NT2/D1 (cell line): Measurements from ENCODE around the gene KRTAP10-2.
"Not testable (repeated sequence)": the region's sequence is repeated elsewhere in the genome, so short reads cannot be mapped to it uniquely, and the experiment has no call there.

Experiments
- DNase-seq: peaks from one replicate; pipeline ENCODE4 v3.0.0-alpha.2; 2011; ENCODE audit warnings: low read depth, low spot score
- H3K27me3 ChIP-seq: 2 replicates; pipeline ENCODE4 v1.6.0; 2011; ENCODE audit warnings: mild to moderate bottlenecking; ENCODE audit not compliant: insufficient read length, insufficient read depth
- H3K36me3 ChIP-seq: 2 replicates; pipeline ENCODE4 v1.6.1; 2011; ENCODE audit warnings: mild to moderate bottlenecking, low read length, mixed read lengths; ENCODE audit not compliant: insufficient read depth, insufficient read length
- H3K4me1 ChIP-seq: 2 replicates; pipeline ENCODE4 v1.5.1; 2011; ENCODE audit not compliant: insufficient read depth, insufficient read length
- H3K4me3 ChIP-seq: 2 replicates; pipeline ENCODE4 v1.5.1; 2011; ENCODE audit warnings: low read depth; ENCODE audit not compliant: insufficient read length
- H3K9ac ChIP-seq: 2 replicates; pipeline ENCODE4 v1.6.0; 2011; ENCODE audit warnings: low read depth; ENCODE audit not compliant: insufficient read length
- H3K9me3 ChIP-seq: 2 replicates; pipeline ENCODE4 v1.5.1; 2011; ENCODE audit warnings: mild to moderate bottlenecking, low read length; ENCODE audit not compliant: insufficient read depth
- SUZ12 ChIP-seq: IDR thresholded peaks from 2 replicates; pipeline ENCODE4 v1.6.1; 2011; ENCODE audit not compliant: insufficient read length, insufficient read depth; ENCODE audit errors: extremely low read depth
- YY1 ChIP-seq: IDR thresholded peaks from 2 replicates; pipeline ENCODE4 v1.6.1; 2011; ENCODE audit not compliant: insufficient read length, insufficient read depth
- ZNF274 ChIP-seq: IDR thresholded peaks from 2 replicates; pipeline ENCODE4 v1.6.1; 2011; ENCODE audit warnings: mild to moderate bottlenecking, low read depth, low read length

Gene KRTAP10-2

GRCh38 chr21:44556879-44557278 is 5.6 kb upstream of the KRTAP10-2 start:
- H3K27me3 ChIP-seq = no peaks in the 10 kb centered on the region
- no peaks in the 10 kb centered on the region for H3K36me3 ChIP-seq
- no peak for DNase-seq
- no peak for TF ChIP-seq SUZ12
- TF ChIP-seq YY1 = no peak
- TF ChIP-seq ZNF274 = no peak
- H3K4me1 ChIP-seq = peaks cover 25% of the 10 kb centered on the region
- H3K4me3 ChIP-seq = no peak overlapping the region
- H3K9ac ChIP-seq = no peak overlapping the region
- no peaks in the 10 kb centered on the region for H3K9me3 ChIP-seq

GRCh38 chr21:44555200-44555875 is 4.0 kb upstream of the KRTAP10-2 start:
- Histone ChIP-seq H3K36me3 (no peaks in the 10 kb centered on the region), H3K27me3 (no peaks in the 10 kb centered on the region), H3K9ac (no peak overlapping the region), H3K4me1 (peaks cover 32% of the 10 kb centered on the region), H3K9me3 (no peaks in the 10 kb centered on the region), H3K4me3 (no peak overlapping the region)
- no peak for TF ChIP-seq SUZ12
- no peak for TF ChIP-seq ZNF274
- no peak for TF ChIP-seq YY1
- no peak for DNase-seq

- no peak for DNase-seq
- TF ChIP-seq SUZ12 = no peak
- TF ChIP-seq ZNF274 = no peak
- TF ChIP-seq YY1 = no peak
Observed at GRCh38 chr21:44552681-44553080, 1.4 kb upstream of the KRTAP10-2 start.

GRCh38 chr21:44552136-44552535 is 831 bp upstream of the KRTAP10-2 start:
- H3K36me3 ChIP-seq = no peaks in the 10 kb centered on the region
- no peak overlapping the region for H3K9ac ChIP-seq
- H3K27me3 ChIP-seq = no peaks in the 10 kb centered on the region
- DNase-seq = no peak
- no peak overlapping the region for H3K4me3 ChIP-seq
- H3K9me3 ChIP-seq = no peaks in the 10 kb centered on the region
- H3K4me1 ChIP-seq = peaks cover 27% of the 10 kb centered on the region
- TF ChIP-seq ZNF274 (no peak), YY1 (no peak)

More at GRCh38 chr21:44552681-44553080, 1.4 kb upstream of the KRTAP10-2 start:
- Histone ChIP-seq H3K9ac (no peak overlapping the region), H3K4me1 (peaks cover 30% of the 10 kb centered on the region), H3K36me3 (no peaks in the 10 kb centered on the region), H3K9me3 (no peaks in the 10 kb centered on the region), H3K27me3 (no peaks in the 10 kb centered on the region), H3K4me3 (no peak overlapping the region)

GRCh38 chr21:44550807-44551206 is 498 bp downstream of the KRTAP10-2 start:
- TF ChIP-seq SUZ12 = no peak
- TF ChIP-seq ZNF274 = no peak
- TF ChIP-seq YY1 = no peak
- no peaks in the 10 kb centered on the region for H3K27me3 ChIP-seq
- no peaks in the 10 kb centered on the region for H3K36me3 ChIP-seq
- DNase-seq = no peak
- peaks cover 11% of the 10 kb centered on the region for H3K9me3 ChIP-seq
- H3K4me1 ChIP-seq = peaks cover 27% of the 10 kb centered on the region
- no peak overlapping the region for H3K9ac ChIP-seq
- no peak overlapping the region for H3K4me3 ChIP-seq

GRCh38 chr21:44550285-44550684 is 1.0 kb downstream of the KRTAP10-2 start:
- H3K27me3 ChIP-seq, H3K9ac ChIP-seq: not testable (repeated sequence)
- H3K4me1 ChIP-seq = peaks cover 27% of the 10 kb centered on the region

GRCh38 chr21:44549525-44550211 is 1.6 kb downstream of the KRTAP10-2 start:
- DNase-seq = no peak
- Histone ChIP-seq H3K9me3 (peaks cover 16% of the 10 kb centered on the region), H3K9ac (no peak overlapping the region), H3K4me3 (no peak overlapping the region), H3K27me3 (no peaks in the 10 kb centered on the region), H3K36me3 (no peaks in the 10 kb centered on the region), H3K4me1 (peaks cover 27% of the 10 kb centered on the region)
- TF ChIP-seq YY1 (no peak), ZNF274 (no peak), SUZ12 (no peak)

More at GRCh38 chr21:44550285-44550684, 1.0 kb downstream of the KRTAP10-2 start:
- not testable (repeated sequence) for H3K4me3 ChIP-seq, DNase-seq, H3K36me3 ChIP-seq
- H3K9me3 ChIP-seq = peaks cover 16% of the 10 kb centered on the region
